C4-2B (cell line): ENCODE data around the gene PALM2AKAP2.

Experiments
- CTCF ChIP-seq: fragments of 450-650 bp; conservative IDR thresholded peaks from 2 replicates; pipeline ENCODE4 v1.5.1; 2017; ENCODE audit warnings: mild to moderate bottlenecking
- ZFX ChIP-seq: fragments of 450-650 bp; IDR thresholded peaks from 2 replicates; pipeline ENCODE4 v1.6.1; 2017

GRCh38 chr9:109751253-109751652 is 28.7 kb upstream of the PALM2AKAP2 start:
- TF ChIP-seq CTCF (no peak), ZFX (no peak)
